ENCODE data around the gene LIPA. TPM values are rescaled to one million over a fixed set of nuclear protein-coding genes. Genes with fewer than 3 reads are reported as not detected.
"Not testable (repeated sequence)": the region's sequence is repeated elsewhere in the genome, so short reads cannot be mapped to it uniquely, and the experiment has no call there.

Gene LIPA
- polyA plus RNA-seq, 4 donors: 68.1 to 227 (median 99.4) TPM

GRCh38 chr10:89207181-89207800 is 44.3 kb downstream of the LIPA start, which contains the start of gene CH25H:
Gene CH25H, minus strand, starts transcription at chr10:89207317. Its CDS starts 25 bp downstream, at chr10:89207292.
- FAIRE-seq (no peak), DNase-seq (peak; percentile 66 to 71)
- no peaks in the 10 kb centered on the region for H3K9me3 ChIP-seq (ENCODE audit: control insufficient read depth in 2 of 2, insufficient read depth in 1 of 2, low read depth in 1 of 2, low read length in 1 of 2)
- 0 to 1% (median 1%) methylated on average over 28 of the region's 28 CpGs for WGBS, 3 donors
- H3K36me3 ChIP-seq (ENCODE audit: control insufficient read depth in 3 of 3, insufficient read depth in 2 of 3, low read depth in 1 of 3, low read length in 3 of 3): no peaks in the 10 kb centered on the region
- H3K4me1 ChIP-seq (ENCODE audit: control insufficient read depth in 3 of 3, insufficient read depth in 2 of 3, low read depth in 1 of 3, low read length in 2 of 3): peaks cover 0 to 11% (median 0%) of the 10 kb centered on the region in 3 donors
- peak within 1 kb of the TSS in 2 of 3 donors; percentile 4 to 77 for H3K27ac ChIP-seq (ENCODE audit: low read depth in 1 of 3, low read length in 2 of 3)
- H3K27me3 ChIP-seq (ENCODE audit: control insufficient read depth in 3 of 3, insufficient read depth in 3 of 3, low read length in 3 of 3): peaks cover 6 to 69% (median 8%) of the 10 kb centered on the region in 3 donors
- H3K4me3 ChIP-seq (ENCODE audit: low read depth in 1 of 3, low read length in 3 of 3): peak within 1 kb of the TSS; percentile 15 to 53 (median 32)

- Histone ChIP-seq H3K36me3 (ENCODE audit: control insufficient read depth in 3 of 3, insufficient read depth in 2 of 3, low read depth in 1 of 3, low read length in 3 of 3) (no peaks in the 10 kb centered on the region), H3K9me3 (ENCODE audit: control insufficient read depth in 2 of 2, insufficient read depth in 1 of 2, low read depth in 1 of 2, low read length in 1 of 2) (no peaks in the 10 kb centered on the region), H3K27me3 (ENCODE audit: control insufficient read depth in 3 of 3, insufficient read depth in 3 of 3, low read length in 3 of 3) (peaks cover 6 to 76% (median 8%) of the 10 kb centered on the region in 3 donors), H3K4me1 (ENCODE audit: control insufficient read depth in 3 of 3, insufficient read depth in 2 of 3, low read depth in 1 of 3, low read length in 2 of 3) (peaks cover 0 to 11% (median 0%) of the 10 kb centered on the region in 3 donors), H3K27ac (ENCODE audit: low read depth in 1 of 3, low read length in 2 of 3) (peak overlapping the region in 2 of 3 donors; percentile 4 to 77), H3K4me3 (ENCODE audit: low read depth in 1 of 3, low read length in 3 of 3) (peak overlapping the region in 2 of 3 donors; percentile 15 to 53)
- peak in 1 of 2 donors; percentile 17 for DNase-seq
- no peak for FAIRE-seq
- WGBS, 3 donors: 2 to 9% (median 9%) methylated on average over 42 of the region's 42 CpGs
Measured at GRCh38 chr10:89206402-89207180, 45.0 kb downstream of the LIPA start.

DNA sequence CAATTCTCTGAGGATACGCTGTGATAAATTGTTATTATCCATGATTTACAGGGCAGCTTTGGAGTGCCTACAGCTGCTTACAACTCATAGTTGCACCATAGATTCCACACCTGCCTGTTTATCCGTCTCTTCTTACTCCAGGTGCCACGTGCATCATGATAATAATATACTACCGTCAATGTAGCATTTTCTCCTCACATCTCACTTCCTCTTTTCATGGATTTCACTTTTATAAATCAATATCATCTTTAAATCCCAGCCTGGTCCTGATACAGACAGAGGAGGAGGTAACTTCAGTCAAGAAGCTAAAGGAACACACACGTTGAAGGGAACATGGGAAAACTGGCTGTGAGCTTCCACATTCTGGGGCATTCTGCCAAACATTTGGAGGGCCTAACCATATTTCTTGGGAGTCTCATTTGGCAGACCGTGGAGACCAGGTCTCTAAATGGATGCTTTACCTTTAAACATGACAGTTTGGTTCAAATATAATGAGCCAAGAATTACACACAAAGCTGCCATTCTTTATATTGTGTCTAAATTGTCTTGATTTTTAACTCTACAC is 46.9 kb downstream of the LIPA start:
- Histone ChIP-seq H3K36me3 (ENCODE audit: control insufficient read depth in 3 of 3, insufficient read depth in 2 of 3, low read depth in 1 of 3, low read length in 3 of 3) (no peaks in the 10 kb centered on the region), H3K27me3 (ENCODE audit: control insufficient read depth in 3 of 3, insufficient read depth in 3 of 3, low read length in 3 of 3) (peaks cover 6 to 69% (median 8%) of the 10 kb centered on the region in 3 donors), H3K4me1 (ENCODE audit: control insufficient read depth in 3 of 3, insufficient read depth in 2 of 3, low read depth in 1 of 3, low read length in 2 of 3) (peaks cover 0 to 11% (median 0%) of the 10 kb centered on the region in 3 donors), H3K4me3 (ENCODE audit: low read depth in 1 of 3, low read length in 3 of 3) (no peak overlapping the region), H3K27ac (ENCODE audit: low read depth in 1 of 3, low read length in 2 of 3) (no peak overlapping the region), H3K9me3 (ENCODE audit: control insufficient read depth in 2 of 2, insufficient read depth in 1 of 2, low read depth in 1 of 2, low read length in 1 of 2) (no peaks in the 10 kb centered on the region)
- WGBS, 3 donors: 45 to 57% (median 48%) methylated on average over 6 of the region's 6 CpGs
- FAIRE-seq (no peak), DNase-seq (no peak)

DNA sequence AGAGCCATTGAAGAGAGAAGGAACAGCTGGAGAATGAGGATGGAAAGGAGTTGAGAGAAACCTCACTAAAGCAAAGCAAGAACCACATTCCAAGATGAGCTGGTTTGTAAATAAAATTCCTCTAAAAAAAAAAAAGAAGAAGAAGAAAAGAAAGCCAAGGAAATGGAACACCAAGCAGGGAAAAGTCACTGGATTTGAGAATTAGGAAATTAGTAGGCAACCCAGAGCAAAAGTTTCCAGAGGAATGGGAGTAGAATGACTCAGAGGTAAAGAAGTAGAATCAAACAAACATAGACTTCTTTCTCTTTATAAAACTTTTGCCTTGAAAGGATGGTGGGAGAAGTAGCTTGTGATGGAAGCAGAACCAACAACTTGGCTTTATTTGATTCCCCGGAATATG is 48.3 kb downstream of the LIPA start:
- no peaks in the 10 kb centered on the region for H3K36me3 ChIP-seq (ENCODE audit: control insufficient read depth in 3 of 3, insufficient read depth in 2 of 3, low read depth in 1 of 3, low read length in 3 of 3)
- H3K9me3 ChIP-seq (ENCODE audit: control insufficient read depth in 2 of 2, insufficient read depth in 1 of 2, low read depth in 1 of 2, low read length in 1 of 2): no peaks in the 10 kb centered on the region
- peaks cover 5 to 57% (median 5%) of the 10 kb centered on the region in 3 donors for H3K27me3 ChIP-seq (ENCODE audit: control insufficient read depth in 3 of 3, insufficient read depth in 3 of 3, low read length in 3 of 3)
- WGBS, 3 donors: 83 to 94% (median 89%) methylated on average over 1 of the region's 1 CpG
- FAIRE-seq (no peak), DNase-seq (no peak)
- peak overlapping the region in 1 of 3 donors; percentile 45 for H3K27ac ChIP-seq (ENCODE audit: low read depth in 1 of 3, low read length in 2 of 3)
- no peak overlapping the region for H3K4me3 ChIP-seq (ENCODE audit: low read depth in 1 of 3, low read length in 3 of 3)
- H3K4me1 ChIP-seq (ENCODE audit: control insufficient read depth in 3 of 3, insufficient read depth in 2 of 3, low read depth in 1 of 3, low read length in 2 of 3): peaks cover 0 to 10% (median 0%) of the 10 kb centered on the region in 3 donors

- DNase-seq (no peak), FAIRE-seq (no peak)
- Histone ChIP-seq H3K36me3 (ENCODE audit: control insufficient read depth in 3 of 3, insufficient read depth in 2 of 3, low read depth in 1 of 3, low read length in 3 of 3) (no peaks in the 10 kb centered on the region), H3K4me1 (ENCODE audit: control insufficient read depth in 3 of 3, insufficient read depth in 2 of 3, low read depth in 1 of 3, low read length in 2 of 3) (peaks cover 0 to 6% (median 0%) of the 10 kb centered on the region in 3 donors), H3K27ac (ENCODE audit: low read depth in 1 of 3, low read length in 2 of 3) (no peak overlapping the region), H3K9me3 (ENCODE audit: control insufficient read depth in 2 of 2, insufficient read depth in 1 of 2, low read depth in 1 of 2, low read length in 1 of 2) (no peaks in the 10 kb centered on the region), H3K27me3 (ENCODE audit: control insufficient read depth in 3 of 3, insufficient read depth in 3 of 3, low read length in 3 of 3) (peaks cover 2 to 45% (median 3%) of the 10 kb centered on the region in 3 donors), H3K4me3 (ENCODE audit: low read depth in 1 of 3, low read length in 3 of 3) (no peak overlapping the region)
- WGBS, 3 donors: 71 to 93% (median 73%) methylated on average over 2 of the region's 2 CpGs
Measured at GRCh38 chr10:89202033-89202425, 49.5 kb downstream of the LIPA start.

GRCh38 chr10:89201345-89202032 is 50.1 kb downstream of the LIPA start:
- Histone ChIP-seq H3K9me3 (ENCODE audit: control insufficient read depth in 2 of 2, insufficient read depth in 1 of 2, low read depth in 1 of 2, low read length in 1 of 2) (no peaks in the 10 kb centered on the region), H3K27ac (ENCODE audit: low read depth in 1 of 3, low read length in 2 of 3) (no peak overlapping the region), H3K4me3 (ENCODE audit: low read depth in 1 of 3, low read length in 3 of 3) (no peak overlapping the region), H3K4me1 (ENCODE audit: control insufficient read depth in 3 of 3, insufficient read depth in 2 of 3, low read depth in 1 of 3, low read length in 2 of 3) (peaks cover 0 to under 1% (median 0%) of the 10 kb centered on the region in 3 donors), H3K27me3 (ENCODE audit: control insufficient read depth in 3 of 3, insufficient read depth in 3 of 3, low read length in 3 of 3) (peaks cover 2 to 40% (median 3%) of the 10 kb centered on the region in 3 donors), H3K36me3 (ENCODE audit: control insufficient read depth in 3 of 3, insufficient read depth in 2 of 3, low read depth in 1 of 3, low read length in 3 of 3) (no peaks in the 10 kb centered on the region)
- 67 to 81% (median 69%) methylated on average over 7 of the region's 7 CpGs for WGBS, 3 donors
- DNase-seq (no peak), FAIRE-seq (no peak)

DNA sequence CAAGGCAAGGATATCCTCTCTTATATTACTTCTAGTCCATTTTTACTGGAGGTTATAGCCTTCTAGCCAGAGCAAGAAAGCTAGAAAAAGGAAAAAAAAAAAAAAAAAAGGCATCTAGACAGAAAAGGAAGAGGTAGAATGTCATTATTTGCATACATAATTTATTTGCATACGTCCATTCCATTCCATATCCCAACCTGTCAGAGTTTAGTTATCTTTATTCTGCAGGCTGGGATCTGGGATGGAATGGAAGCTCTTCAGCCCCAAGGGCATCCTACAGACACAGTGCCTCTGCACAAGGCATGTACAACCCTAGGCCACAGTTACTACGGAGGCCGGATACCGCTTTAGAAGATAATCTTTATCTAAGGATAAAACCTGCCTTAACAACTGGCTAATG is 54.1 kb downstream of the LIPA start:
- peaks cover 0 to 10% (median 0%) of the 10 kb centered on the region in 3 donors for H3K27me3 ChIP-seq (ENCODE audit: control insufficient read depth in 3 of 3, insufficient read depth in 3 of 3, low read length in 3 of 3)

GRCh38 chr10:89191301-89191700 is 60.3 kb downstream of the LIPA start:
- H3K4me3 ChIP-seq (ENCODE audit: low read depth in 1 of 3, low read length in 3 of 3); H3K4me1 ChIP-seq (ENCODE audit: control insufficient read depth in 3 of 3, insufficient read depth in 2 of 3, low read depth in 1 of 3, low read length in 2 of 3); FAIRE-seq; H3K36me3 ChIP-seq (ENCODE audit: control insufficient read depth in 3 of 3, insufficient read depth in 2 of 3, low read depth in 1 of 3, low read length in 3 of 3); H3K27ac ChIP-seq (ENCODE audit: low read depth in 1 of 3, low read length in 2 of 3); DNase-seq; H3K27me3 ChIP-seq (ENCODE audit: control insufficient read depth in 3 of 3, insufficient read depth in 3 of 3, low read length in 3 of 3); H3K9me3 ChIP-seq (ENCODE audit: control insufficient read depth in 2 of 2, insufficient read depth in 1 of 2, low read depth in 1 of 2, low read length in 1 of 2): not testable (repeated sequence)
- 95 to 98% (median 96%) methylated on average over 3 of the region's 3 CpGs for WGBS, 3 donors

More for the DNA sequence above, 54.1 kb downstream of the LIPA start:
- DNase-seq: no peak
- 61 to 93% (median 85%) methylated on average over 4 of the region's 4 CpGs for WGBS, 3 donors
- Histone ChIP-seq H3K36me3 (ENCODE audit: control insufficient read depth in 3 of 3, insufficient read depth in 2 of 3, low read depth in 1 of 3, low read length in 3 of 3) (no peaks in the 10 kb centered on the region), H3K4me3 (ENCODE audit: low read depth in 1 of 3, low read length in 3 of 3) (no peak overlapping the region), H3K4me1 (ENCODE audit: control insufficient read depth in 3 of 3, insufficient read depth in 2 of 3, low read depth in 1 of 3, low read length in 2 of 3) (no peaks in the 10 kb centered on the region), H3K27ac (ENCODE audit: low read depth in 1 of 3, low read length in 2 of 3) (no peak overlapping the region), H3K9me3 (ENCODE audit: control insufficient read depth in 2 of 2, insufficient read depth in 1 of 2, low read depth in 1 of 2, low read length in 1 of 2) (no peaks in the 10 kb centered on the region)
- FAIRE-seq: no peak

Measured in small intestine (tissue), 7 donors.